Kidney (tissue), 22 donors: ENCODE measurements around the gene SPRR2F. TPM values are rescaled to one million over a fixed set of nuclear protein-coding genes. Genes with fewer than 3 reads are reported as not detected.

Experiments used
- DNase-seq, 5 donors: peaks; one replicate each; pipeline ENCODE4 v3.0.0-alpha.2; 2013 to 2020
- FAIRE-seq: peaks from 2 replicates; lab custom pipeline; 2012; peaks lifted over from hg19 to GRCh38; lab: Jason Lieb, UNC
- H3K27ac ChIP-seq, 2 donors: one replicate each; pipeline ENCODE4 v1.7.0; 2013; ENCODE audit warnings: low read depth in 2 of 2, low read length in 2 of 2, inconsistent platforms in 1 of 2
- H3K27me3 ChIP-seq: one replicate; pipeline ENCODE4 v1.7.1; 2013; ENCODE audit warnings: low read length, inconsistent platforms; ENCODE audit not compliant: control insufficient read depth, insufficient read depth
- H3K36me3 ChIP-seq, 3 donors: one replicate each; pipeline versions ENCODE4 v1.7.0 to v1.7.1; 2013; ENCODE audit warnings: low read length in 3 of 3, control low read depth in 1 of 3, inconsistent platforms in 1 of 3; ENCODE audit not compliant: insufficient read depth in 3 of 3, control insufficient read depth in 2 of 3
- H3K4me1 ChIP-seq, 3 donors: one replicate each; pipeline versions ENCODE4 v1.7.0 to v1.7.1; 2013; ENCODE audit warnings: low read length in 3 of 3, inconsistent platforms in 1 of 3, low read depth in 1 of 3; ENCODE audit not compliant: control insufficient read depth in 2 of 3, insufficient read depth in 2 of 3
- H3K4me3 ChIP-seq, 3 donors: one replicate each; pipeline versions ENCODE4 v1.7.0 to v1.8.1; 2013; ENCODE audit warnings: low read length in 3 of 3, control low read depth in 1 of 3, inconsistent platforms in 1 of 3
- H3K9ac ChIP-seq, 3 donors: one replicate each; pipeline versions ENCODE4 v1.7.0 to v1.7.1; 2013; ENCODE audit warnings: low read length in 3 of 3, control low read depth in 1 of 3, inconsistent platforms in 1 of 3
- H3K9me3 ChIP-seq, 3 donors: one replicate each; pipeline versions ENCODE4 v1.7.0 to v1.7.1; 2013; ENCODE audit warnings: low read length in 3 of 3, control low read depth in 1 of 3, inconsistent platforms in 1 of 3; ENCODE audit not compliant: control insufficient read depth in 2 of 3, insufficient read depth in 1 of 3
- intact Hi-C: fragments of 100-400 bp; cut with DNase I; formaldehyde crosslinking; loops from one replicate; pipeline ENCODE4 v1.11.1; 2022
- long read RNA-seq, 10 donors: library from polyadenylated mRNA in 1 of 10; unstranded in 1 of 10; transcript quantifications; one replicate each; pipeline ENCODE4 v2.0.0 and lab custom pipeline, GENCODE V29; 2021 to 2026
- polyA plus RNA-seq: library from polyadenylated mRNA; stranded (reverse); fragments of 350-450 nt; fragmentation: Illumina TruSeq; extraction: RNeasy Lipid Tissue Mini Kit (QIAGEN cat#74804); gene quantifications from one replicate; pipeline ENCODE4 v1.2.3, GENCODE V29; 2014; ENCODE audit warnings: low read depth, low replicate concordance; ENCODE audit not compliant: insufficient read depth
- total RNA-seq: library from RNA; stranded (reverse); fragmentation: NEBNext Ultra II Directional; extraction: Animal tissue kit (Norgen Biotek cat#: 25700); gene quantifications from one replicate; pipeline ENCODE4 v1.2.1, GENCODE V29; 2021
- TF ChIP-seq, protein P1 (sequence below): IDR thresholded peaks from 3 replicates; pipeline ENCODE4 v1.5.1; 2012; ENCODE audit warnings: mild to moderate bottlenecking, moderate library complexity, borderline replicate concordance; ENCODE audit not compliant: insufficient read depth; ENCODE audit errors: extremely low read depth
- donor health status: control.
- donor health status: control.
- donor health status: control.
- donor health status: control.
- donor health status: control.
- donor health status: DM: yes; HTN: yes; CAD: no.
- donor health status: Normal renal cell carcinoma (clear cell type).

The SPRR2F gene
- not detected for total RNA-seq
- polyA plus RNA-seq, result not detected
- long read RNA-seq, donor 1, result 0 reads
- long read RNA-seq, donor 2, result 0 reads
- long read RNA-seq, donor 3, result 0 reads
- long read RNA-seq, donor 4, result 0 reads
- long read RNA-seq, donor 5, result 0 reads
- long read RNA-seq, donor 6, result 0 reads
- long read RNA-seq, donor 7, result 0 reads
- long read RNA-seq, donor 8, result 0 reads
- long read RNA-seq, donor 9, result 0 reads
- long read RNA-seq, donor 10, result 0 reads

GRCh38 chr1:153113416-153113815 is at the start of gene SPRR2F:
Gene SPRR2F (minus strand): TSS chr1:153113516. CDS start chr1:153112733, 783 bp downstream.
- H3K9ac ChIP-seq, result no peak within 1 kb of the TSS
- DNase-seq, result no peak
- no peaks in the 10 kb centered on the region for H3K36me3 ChIP-seq
- H3K27ac ChIP-seq, result no peak within 1 kb of the TSS
- FAIRE-seq, result no peak
- no peaks in the 10 kb centered on the region for H3K27me3 ChIP-seq
- no peaks in the 10 kb centered on the region for H3K4me1 ChIP-seq
- H3K9me3 ChIP-seq, result no peaks in the 10 kb centered on the region
- H3K4me3 ChIP-seq, result no peak within 1 kb of the TSS
- TF ChIP-seq, protein P1, sequence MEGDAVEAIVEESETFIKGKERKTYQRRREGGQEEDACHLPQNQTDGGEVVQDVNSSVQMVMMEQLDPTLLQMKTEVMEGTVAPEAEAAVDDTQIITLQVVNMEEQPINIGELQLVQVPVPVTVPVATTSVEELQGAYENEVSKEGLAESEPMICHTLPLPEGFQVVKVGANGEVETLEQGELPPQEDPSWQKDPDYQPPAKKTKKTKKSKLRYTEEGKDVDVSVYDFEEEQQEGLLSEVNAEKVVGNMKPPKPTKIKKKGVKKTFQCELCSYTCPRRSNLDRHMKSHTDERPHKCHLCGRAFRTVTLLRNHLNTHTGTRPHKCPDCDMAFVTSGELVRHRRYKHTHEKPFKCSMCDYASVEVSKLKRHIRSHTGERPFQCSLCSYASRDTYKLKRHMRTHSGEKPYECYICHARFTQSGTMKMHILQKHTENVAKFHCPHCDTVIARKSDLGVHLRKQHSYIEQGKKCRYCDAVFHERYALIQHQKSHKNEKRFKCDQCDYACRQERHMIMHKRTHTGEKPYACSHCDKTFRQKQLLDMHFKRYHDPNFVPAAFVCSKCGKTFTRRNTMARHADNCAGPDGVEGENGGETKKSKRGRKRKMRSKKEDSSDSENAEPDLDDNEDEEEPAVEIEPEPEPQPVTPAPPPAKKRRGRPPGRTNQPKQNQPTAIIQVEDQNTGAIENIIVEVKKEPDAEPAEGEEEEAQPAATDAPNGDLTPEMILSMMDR, result no peak
- intact Hi-C loops, result no loop called here

- Histone ChIP-seq H3K27ac (no peak overlapping the region), H3K9ac (no peak overlapping the region), H3K36me3 (no peaks in the 10 kb centered on the region), H3K4me1 (no peaks in the 10 kb centered on the region), H3K27me3 (no peaks in the 10 kb centered on the region), H3K4me3 (no peak overlapping the region), H3K9me3 (peaks cover 0 to 12% (median 0%) of the 10 kb centered on the region in 3 donors)
- intact Hi-C loops, result no loop called here
- no peak for FAIRE-seq
- no peak for DNase-seq
- TF ChIP-seq, protein P1, result no peak
Measured at GRCh38 chr1:153155541-153155940, 42.2 kb upstream of the SPRR2F start.

- no peaks in the 10 kb centered on the region for H3K9me3 ChIP-seq
- no peaks in the 10 kb centered on the region for H3K36me3 ChIP-seq
- no peaks in the 10 kb centered on the region for H3K27me3 ChIP-seq
- H3K4me3 ChIP-seq, result no peak overlapping the region
- no peaks in the 10 kb centered on the region for H3K4me1 ChIP-seq
- H3K27ac ChIP-seq, result no peak overlapping the region
- H3K9ac ChIP-seq, result no peak overlapping the region
- TF ChIP-seq, protein P1, result no peak
- FAIRE-seq (no peak), DNase-seq (no peak)
- intact Hi-C loops, result no loop called here
Measured at GRCh38 chr1:153152481-153152880, 39.2 kb upstream of the SPRR2F start.
